H9 (cell line): ENCODE data around the gene CSRP3. TPM values are rescaled to one million over a fixed set of nuclear protein-coding genes. Genes with fewer than 3 reads are reported as not detected.

ENCODE experiments used
- DNase-seq: peaks from one replicate; pipeline ENCODE4 v3.0.0-alpha.2; 2017
- H2AFZ ChIP-seq: one replicate; pipeline ENCODE4 v1.6.1; 2013; ENCODE audit warnings: mild to moderate bottlenecking, low read length, control low read depth, moderate library complexity
- H2AK5ac ChIP-seq: 2 replicates; pipeline ENCODE4 v1.6.1; 2013; ENCODE audit warnings: low read length, control low read depth, mixed read lengths; ENCODE audit not compliant: insufficient read length
- H2BK120ac ChIP-seq: one replicate; pipeline ENCODE4 v1.6.1; 2013; ENCODE audit warnings: low read depth, mild to moderate bottlenecking, low read length, control low read depth, inconsistent platforms; ENCODE audit not compliant: poor library complexity, severe bottlenecking
- H2BK12ac ChIP-seq: 2 replicates; pipeline ENCODE4 v1.6.1; 2013; ENCODE audit warnings: low read length, control low read depth, mixed read lengths, low read depth; ENCODE audit not compliant: insufficient read length
- H2BK15ac ChIP-seq: 2 replicates; pipeline ENCODE4 v1.6.1; 2013; ENCODE audit warnings: low read depth, low read length, control low read depth
- H2BK20ac ChIP-seq: one replicate; pipeline ENCODE4 v1.6.1; 2013; ENCODE audit warnings: low read depth, mild to moderate bottlenecking, low read length, control low read depth, inconsistent platforms; ENCODE audit not compliant: poor library complexity, severe bottlenecking
- H2BK5ac ChIP-seq: 2 replicates; pipeline ENCODE4 v1.6.1; 2013; ENCODE audit warnings: low read length, control low read depth, mixed read lengths; ENCODE audit not compliant: insufficient read length
- H3K14ac ChIP-seq: 2 replicates; pipeline ENCODE4 v1.6.1; 2013; ENCODE audit warnings: low read length, control low read depth; ENCODE audit not compliant: insufficient read depth
- H3K18ac ChIP-seq: 2 replicates; pipeline ENCODE4 v1.6.1; 2013; ENCODE audit warnings: low read depth, mild to moderate bottlenecking, mixed read lengths, low read length, control low read depth; ENCODE audit not compliant: insufficient read length
- H3K23ac ChIP-seq: 2 replicates; pipeline ENCODE4 v1.6.1; 2013; ENCODE audit warnings: low read length, control low read depth, mixed read lengths, low read depth; ENCODE audit not compliant: insufficient read length
- H3K23me2 ChIP-seq: 2 replicates; pipeline ENCODE4 v1.6.1; 2013; ENCODE audit warnings: low read depth, mild to moderate bottlenecking, mixed read lengths, low read length, control low read depth; ENCODE audit not compliant: insufficient read length, poor library complexity, severe bottlenecking
- H3K27ac ChIP-seq: 2 replicates; pipeline ENCODE4 v1.5.1; 2013; ENCODE audit warnings: low read length, control low read depth, mixed read lengths, low read depth; ENCODE audit not compliant: insufficient read length
- H3K27me3 ChIP-seq: 2 replicates; pipeline ENCODE4 v1.6.1; 2013; ENCODE audit warnings: low read length, control low read depth, inconsistent platforms; ENCODE audit not compliant: insufficient read depth
- H3K4ac ChIP-seq: 2 replicates; pipeline ENCODE4 v1.6.1; 2013; ENCODE audit warnings: low read depth, mild to moderate bottlenecking, control low read depth, inconsistent platforms, low read length, moderate library complexity
- H3K4me1 ChIP-seq: 2 replicates; pipeline ENCODE4 v1.6.1; 2013; ENCODE audit warnings: low read length, control low read depth, inconsistent platforms; ENCODE audit not compliant: insufficient read depth
- H3K4me2 ChIP-seq: 2 replicates; pipeline ENCODE4 v1.6.1; 2013; ENCODE audit warnings: low read length, control low read depth, mixed read lengths; ENCODE audit not compliant: insufficient read length, insufficient read depth
- H3K56ac ChIP-seq: 2 replicates; pipeline ENCODE4 v1.6.1; 2013; ENCODE audit warnings: low read depth, mild to moderate bottlenecking, mixed read lengths, low read length, control low read depth; ENCODE audit not compliant: insufficient read length
- H3K79me1 ChIP-seq: 2 replicates; pipeline ENCODE4 v1.6.1; 2013; ENCODE audit warnings: low read depth, mild to moderate bottlenecking, moderate library complexity, low read length, control low read depth, inconsistent platforms; ENCODE audit not compliant: insufficient read depth, poor library complexity, severe bottlenecking
- H3K79me2 ChIP-seq: 2 replicates; pipeline ENCODE4 v1.6.1; 2013; ENCODE audit warnings: low read length, control low read depth, inconsistent platforms; ENCODE audit not compliant: insufficient read depth
- H3K9ac ChIP-seq: 2 replicates; pipeline ENCODE4 v1.6.1; 2013; ENCODE audit warnings: low read length, control low read depth, mixed read lengths; ENCODE audit not compliant: insufficient read length; ENCODE audit errors: extremely low read depth
- H3K9me3 ChIP-seq: one replicate; pipeline ENCODE4 v1.6.1; 2013; ENCODE audit warnings: low read depth, low read length, inconsistent platforms; ENCODE audit not compliant: control insufficient read depth
- H3T11ph ChIP-seq: one replicate; pipeline ENCODE4 v1.6.1; 2013; ENCODE audit warnings: mild to moderate bottlenecking, low read length, control low read depth, inconsistent platforms
- H4K20me1 ChIP-seq: one replicate; pipeline ENCODE4 v1.6.1; 2013; ENCODE audit not compliant: control insufficient read depth, insufficient read length, insufficient read depth
- H4K5ac ChIP-seq: 2 replicates; pipeline ENCODE4 v1.6.1; 2013; ENCODE audit warnings: low read depth, mild to moderate bottlenecking, mixed read lengths, low read length, control low read depth; ENCODE audit not compliant: insufficient read length
- H4K8ac ChIP-seq: replicated peaks from 2 replicates; pipeline ENCODE4 v1.6.1; 2013; ENCODE audit warnings: low read length, control low read depth, mixed read lengths, low read depth; ENCODE audit not compliant: insufficient read length
- H4K91ac ChIP-seq: 2 replicates; pipeline ENCODE4 v1.6.1; 2013; ENCODE audit warnings: low read depth, mild to moderate bottlenecking, moderate library complexity, mixed read lengths, low read length, control low read depth; ENCODE audit not compliant: insufficient read length
- H3K27ac Mint-ChIP-seq, 3 experiments: 2 replicates in 2 of 3; 3 replicates in 1 of 3; pipeline ENCODE4 v1.8.0; 2020 to 2021; ENCODE audit warnings: mixed read lengths in 3 of 3, mild to moderate bottlenecking in 1 of 3, moderate library complexity in 1 of 3
- H3K27me3 Mint-ChIP-seq: 2 replicates; pipeline ENCODE4 v1.8.0; 2021; ENCODE audit warnings: low read depth, mild to moderate bottlenecking, moderate library complexity, mixed read lengths
- H3K36me3 Mint-ChIP-seq, 3 experiments: 2 replicates in 2 of 3; 3 replicates in 1 of 3; pipeline ENCODE4 v1.8.0; 2020 to 2021; ENCODE audit warnings: low read depth in 3 of 3, mixed read lengths in 3 of 3; ENCODE audit not compliant: insufficient read depth in 1 of 3
- H3K4me1 Mint-ChIP-seq, 2 experiments: 2 replicates each; pipeline ENCODE4 v1.8.0; 2020; ENCODE audit warnings: mixed read lengths in 2 of 2
- H3K4me3 Mint-ChIP-seq, 2 experiments: 2 replicates in 1 of 2; 3 replicates in 1 of 2; pipeline ENCODE4 v1.8.0; 2020 to 2021; ENCODE audit warnings: mild to moderate bottlenecking in 2 of 2, mixed read lengths in 2 of 2, moderate library complexity in 1 of 2
- H3K9me3 Mint-ChIP-seq, 2 experiments: 2 replicates in 1 of 2; 3 replicates in 1 of 2; pipeline ENCODE4 v1.8.0; 2020; ENCODE audit warnings: mild to moderate bottlenecking in 2 of 2, mixed read lengths in 2 of 2, moderate library complexity in 1 of 2
- WGBS: extraction: QIAGEN DNeasy Blood & Tissue Kit; methylation state at CpG from one replicate; pipeline ENCODE4 v1.1.7; 2013; ENCODE audit warnings: missing lambda C conversion rate, low lambda C conversion rate, mixed read lengths; ENCODE audit not compliant: insufficient read length; ENCODE audit errors: extremely low coverage; 5-methylcytosine and 5-hydroxymethylcytosine counted together
- total RNA-seq: library from RNA; stranded (reverse); gene quantifications from 2 replicates; pipeline ENCODE4 v1.2.1, GENCODE V29; 2021
- TF ChIP-seq, protein P1 (sequence below): fragments of 200-600 bp; sonication (generic); conservative IDR thresholded peaks from 3 replicates; pipeline ENCODE4 v1.8.0; 2021; ENCODE audit warnings: antibody characterized with exemption, mild to moderate bottlenecking

Gene CSRP3
- total RNA-seq, 1 experiment from 2014 or later = not detected

DNA sequence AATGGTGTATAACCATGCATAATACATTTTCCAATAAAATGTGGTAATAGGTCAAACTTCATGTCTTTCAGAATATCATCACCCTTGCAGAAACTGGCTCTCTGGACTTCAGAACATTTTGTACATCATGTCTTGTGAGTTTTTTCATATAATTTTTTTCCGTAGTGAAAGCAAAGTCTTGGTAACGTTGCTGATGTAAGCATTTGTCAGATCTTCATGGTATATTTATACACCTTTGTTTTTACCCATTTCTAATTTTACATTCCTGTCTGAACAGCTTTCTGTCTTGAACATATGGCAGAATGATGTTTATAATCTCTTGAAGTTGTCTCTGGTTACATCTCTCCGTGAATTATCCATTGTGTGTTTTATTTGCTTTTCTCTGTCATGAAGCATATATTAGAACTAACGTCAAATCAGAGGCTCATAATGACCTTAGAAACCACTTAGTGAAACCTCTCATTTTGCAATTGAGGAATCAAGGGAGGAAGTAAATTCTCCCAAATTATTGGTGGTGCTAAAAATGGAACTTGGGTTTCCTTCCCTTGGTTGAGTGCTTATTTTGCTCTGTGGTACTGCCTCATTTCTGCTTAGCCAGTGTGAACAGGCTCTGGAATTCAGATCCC lies 37.4 kb downstream of the CSRP3 start:
- H3K36me3 Mint-ChIP-seq = peaks cover 9 to 48% (median 41%) of the 10 kb centered on the region in 3 experiments; a peak in 5 of 7 replicates
- Histone ChIP-seq H2AFZ (no peak overlapping the region), H2BK15ac (no peak overlapping the region), H3K27ac (no peak overlapping the region), H3K4me2 (no peak overlapping the region), H3K4ac (no peak overlapping the region), H2AK5ac (no peak overlapping the region), H4K20me1 (no peaks in the 10 kb centered on the region), H3K27me3 (no peaks in the 10 kb centered on the region), H4K5ac (no peak overlapping the region), H3K9me3 (no peaks in the 10 kb centered on the region), H2BK5ac (no peak overlapping the region), H3K9ac (no peak overlapping the region), H2BK120ac (no peak overlapping the region), H2BK12ac (no peak overlapping the region), H3K23me2 (no peaks in the 10 kb centered on the region), H3K79me1 (no peaks in the 10 kb centered on the region), H3K23ac (no peak overlapping the region), H3K56ac (no peak overlapping the region), H3K14ac (no peak overlapping the region), H2BK20ac (no peak overlapping the region), H4K91ac (no peak overlapping the region), H3K4me1 (no peaks in the 10 kb centered on the region), H3K18ac (no peak overlapping the region), H3T11ph (no peak overlapping the region), H4K8ac (no peak overlapping the region), H3K79me2 (no peaks in the 10 kb centered on the region)
- TF ChIP-seq, protein P1, sequence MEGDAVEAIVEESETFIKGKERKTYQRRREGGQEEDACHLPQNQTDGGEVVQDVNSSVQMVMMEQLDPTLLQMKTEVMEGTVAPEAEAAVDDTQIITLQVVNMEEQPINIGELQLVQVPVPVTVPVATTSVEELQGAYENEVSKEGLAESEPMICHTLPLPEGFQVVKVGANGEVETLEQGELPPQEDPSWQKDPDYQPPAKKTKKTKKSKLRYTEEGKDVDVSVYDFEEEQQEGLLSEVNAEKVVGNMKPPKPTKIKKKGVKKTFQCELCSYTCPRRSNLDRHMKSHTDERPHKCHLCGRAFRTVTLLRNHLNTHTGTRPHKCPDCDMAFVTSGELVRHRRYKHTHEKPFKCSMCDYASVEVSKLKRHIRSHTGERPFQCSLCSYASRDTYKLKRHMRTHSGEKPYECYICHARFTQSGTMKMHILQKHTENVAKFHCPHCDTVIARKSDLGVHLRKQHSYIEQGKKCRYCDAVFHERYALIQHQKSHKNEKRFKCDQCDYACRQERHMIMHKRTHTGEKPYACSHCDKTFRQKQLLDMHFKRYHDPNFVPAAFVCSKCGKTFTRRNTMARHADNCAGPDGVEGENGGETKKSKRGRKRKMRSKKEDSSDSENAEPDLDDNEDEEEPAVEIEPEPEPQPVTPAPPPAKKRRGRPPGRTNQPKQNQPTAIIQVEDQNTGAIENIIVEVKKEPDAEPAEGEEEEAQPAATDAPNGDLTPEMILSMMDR = no peak
- no peak overlapping the region for H3K4me3 Mint-ChIP-seq
- no peaks in the 10 kb centered on the region for H3K4me1 Mint-ChIP-seq
- no peak for DNase-seq
- WGBS = no CpG with 5 or more reads among the region's 4 CpGs
- H3K9me3 Mint-ChIP-seq = no peaks in the 10 kb centered on the region
- H3K27ac Mint-ChIP-seq = no peak overlapping the region
- no peaks in the 10 kb centered on the region for H3K27me3 Mint-ChIP-seq
